K562 (cell line): Measurements from ENCODE around the gene GRAMD2B. TPM values are rescaled to one million over a fixed set of nuclear protein-coding genes. Genes with fewer than 3 reads are reported as not detected.

Experiments used
- HMGN3 ChIP-seq: IDR thresholded peaks from 2 replicates; pipeline ENCODE4 v1.6.1; 2011; ENCODE audit warnings: borderline replicate concordance, low read depth, mild to moderate bottlenecking, mixed read lengths, low read length; ENCODE audit not compliant: insufficient read length; ENCODE audit errors: extremely low read depth
- MBD1 ChIP-seq: fragments of 250-450 bp; sonication (Bioruptor Pico); IDR thresholded peaks from 2 replicates; pipeline ENCODE4 v1.8.0; 2022; ENCODE audit warnings: inconsistent platforms
- NFE2L1 ChIP-seq: fragments of 450-650 bp; IDR thresholded peaks from 2 replicates; pipeline ENCODE4 v1.6.1; 2016; ENCODE audit warnings: missing genetic modification characterization, low read depth, mild to moderate bottlenecking, missing compliant biosample characterization, moderate library complexity, borderline replicate concordance
- NR2C1 ChIP-seq, 2 experiments: fragments of 450-650 bp; IDR thresholded peaks; 2 replicates each; pipeline ENCODE4 v1.6.1; 2017; ENCODE audit warnings: mild to moderate bottlenecking in 2 of 2, antibody characterized with exemption in 1 of 2, inconsistent platforms in 1 of 2, missing compliant biosample characterization in 1 of 2, missing genetic modification characterization in 1 of 2
- RB1 ChIP-seq: fragments of 450-650 bp; IDR thresholded peaks from 2 replicates; pipeline ENCODE4 v1.6.1; 2017; ENCODE audit warnings: low read depth, mild to moderate bottlenecking
- ZBTB40 ChIP-seq, 2 experiments: fragments of 450-650 bp in 1 of 2; sonication (generic) in 1 of 2; formaldehyde crosslinking in 1 of 2; IDR thresholded peaks; 2 replicates each; pipeline versions ENCODE4 v1.7.1 to v1.9.0; 2016 to 2022; ENCODE audit warnings: inconsistent platforms in 1 of 2, mild to moderate bottlenecking in 1 of 2, missing genetic modification reagents in 1 of 2
- ZBTB49 ChIP-seq: sonication (generic); formaldehyde crosslinking; IDR thresholded peaks from 2 replicates; pipeline ENCODE4 v1.8.0; 2022; ENCODE audit warnings: missing genetic modification reagents, mild to moderate bottlenecking, borderline replicate concordance
- ZNF75A ChIP-seq: fragments of 450-650 bp; formaldehyde crosslinking; IDR thresholded peaks from 2 replicates; pipeline ENCODE4 v1.4.0; 2020; ENCODE audit warnings: mild to moderate bottlenecking
- polyA plus RNA-seq, 8 experiments: library from polyadenylated mRNA; depleted of rRNA in 4 of 8; stranded (reverse) in 5 of 8; unstranded in 3 of 8; fragments of >200 nt; fragmentation: Nextera tagmentation in 2 of 8; fragmentation: Illumina TruSeq in 1 of 8; extraction: Ambion mirVana in 2 of 8; extraction: Trizol in 1 of 8; gene quantifications; 2 replicates each; pipeline versions ENCODE4 v1.2.1 to v1.2.3, GENCODE V29; 2011 to 2014; ENCODE audit warnings: inconsistent platforms in 1 of 8, missing spikeins in 1 of 8
- total RNA-seq, 7 experiments: library from RNA; depleted of rRNA in 6 of 7; stranded (reverse); fragments of >200 nt in 6 of 7; fragmentation: Illumina TruSeq in 2 of 7; extraction: Trizol in 2 of 7; gene quantifications; 2 replicates each; pipeline versions ENCODE4 v1.2.1 to v1.2.3, GENCODE V29; 2011 to 2021; ENCODE audit warnings: low replicate concordance in 1 of 7

Gene GRAMD2B
- total and polyA plus RNA-seq, 9 of the 15 experiments (the other 6 are each of a cell fraction or from before 2014, with no cell fraction given): 0.32 to 4.2 (median 1.4) TPM

- TF ChIP-seq ZBTB40 (IDR thresholded peaks at IDR 0.05) (no peak), ZBTB40 (CRISPR knock-in tag; IDR thresholded peaks at IDR 0.05) (no peak), RB1 (no peak), MBD1 (no peak), ZBTB49 (CRISPR knock-in tag) (no peak), NR2C1 (IDR thresholded peaks at IDR 0.05) (no peak), NR2C1 (tag; IDR thresholded peaks at IDR 0.05) (no peak), HMGN3 (no peak), NFE2L1 (tag) (no peak), ZNF75A (no peak)
These were observed 39.2 kb downstream of the GRAMD2B start (continued) for GRCh38 chr5:126462239-126463014.
